Measurements from ENCODE around the gene RHBDD1. TPM values are rescaled to one million over a fixed set of nuclear protein-coding genes. Genes with fewer than 3 reads are reported as not detected.

The RHBDD1 gene
- total and polyA plus RNA-seq, 5 donors from 2014 or later = 24.7 to 56.4 (median 27.4) TPM

- Histone ChIP-seq H3K9me3 (ENCODE audit: control insufficient read depth in 2 of 2, low read length in 2 of 2) (no peaks in the 10 kb centered on the region), H3K36me3 (ENCODE audit: control insufficient read depth, insufficient read depth, low read length) (peaks cover 16% of the 10 kb centered on the region), H3K4me3 (ENCODE audit: low read depth, low read length) (no peak overlapping the region), H3K4me1 (ENCODE audit: control insufficient read depth, insufficient read depth, low read length, poor library complexity, severe bottlenecking) (no peaks in the 10 kb centered on the region), H3K27ac (ENCODE audit: insufficient read depth, low read length, poor library complexity, severe bottlenecking) (no peak overlapping the region), H3K27me3 (ENCODE audit: control insufficient read depth, insufficient read depth, low read length) (no peaks in the 10 kb centered on the region)
- ATAC-seq (ENCODE audit: low read depth in 2 of 2) = no peak
- DNase-seq = no peak
- Mint-ChIP-seq H3K4me1 (peaks cover 2 to 12% (median 8%) of the 10 kb centered on the region in 4 donors), H3K27me3 (no peaks in the 10 kb centered on the region), H3K36me3 (peaks cover 50% of the 10 kb centered on the region), H3K27ac (no peak overlapping the region), H3K9me3 (peaks cover 0 to 4% (median 2%) of the 10 kb centered on the region in 7 donors), H3K4me3 (no peak overlapping the region)
Observed at GRCh38 chr2:226882606-226883005, 46.8 kb downstream of the RHBDD1 start.

DNA sequence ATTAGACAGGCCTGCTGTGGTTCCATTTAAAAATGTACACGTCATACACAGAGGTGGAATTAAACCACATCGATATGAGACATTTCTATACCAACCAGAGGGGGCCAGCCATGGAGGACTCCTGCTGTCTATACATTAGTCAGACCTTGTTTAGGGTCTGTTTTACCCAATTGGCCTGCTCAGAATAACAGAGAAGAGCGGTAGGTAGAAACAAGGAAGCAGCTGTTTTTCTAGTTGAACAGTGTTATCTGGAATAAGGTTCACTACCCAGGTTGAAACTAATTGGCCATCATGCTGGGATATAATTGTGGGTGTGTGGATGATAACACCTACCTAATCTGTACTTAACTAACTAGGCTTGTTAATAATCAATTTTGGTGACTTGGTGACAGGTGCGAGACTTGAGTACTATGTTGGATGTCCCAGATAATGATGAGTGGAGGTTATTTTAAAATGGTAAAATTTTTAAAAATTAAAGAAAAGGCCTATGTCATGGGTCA lies 47.5 kb downstream of the RHBDD1 start:
- peaks cover 4 to 12% (median 8%) of the 10 kb centered on the region in 4 donors for H3K4me1 Mint-ChIP-seq

GRCh38 chr2:226884166-226884565 lies 48.3 kb downstream of the RHBDD1 start:
- no peak for DNase-seq
- ATAC-seq (ENCODE audit: low read depth in 2 of 2) = no peak
- peaks cover 13% of the 10 kb centered on the region for H3K36me3 ChIP-seq (ENCODE audit: control insufficient read depth, insufficient read depth, low read length)
- H3K27me3 ChIP-seq (ENCODE audit: control insufficient read depth, insufficient read depth, low read length) = no peaks in the 10 kb centered on the region
- Mint-ChIP-seq H3K27ac (no peak overlapping the region), H3K27me3 (no peaks in the 10 kb centered on the region), H3K9me3 (peaks cover 0 to 4% (median 1%) of the 10 kb centered on the region in 7 donors), H3K36me3 (peaks cover 43% of the 10 kb centered on the region), H3K4me1 (peaks cover 4 to 9% (median 7%) of the 10 kb centered on the region in 4 donors), H3K4me3 (no peak overlapping the region)
- no peak overlapping the region for H3K4me3 ChIP-seq (ENCODE audit: low read depth, low read length)
- H3K27ac ChIP-seq (ENCODE audit: insufficient read depth, low read length, poor library complexity, severe bottlenecking) = no peak overlapping the region
- H3K4me1 ChIP-seq (ENCODE audit: control insufficient read depth, insufficient read depth, low read length, poor library complexity, severe bottlenecking) = no peaks in the 10 kb centered on the region
- H3K9me3 ChIP-seq (ENCODE audit: control insufficient read depth in 2 of 2, low read length in 2 of 2) = no peaks in the 10 kb centered on the region

More for the DNA sequence above, 47.5 kb downstream of the RHBDD1 start:
- Mint-ChIP-seq H3K9me3 (peaks cover 0 to 4% (median 2%) of the 10 kb centered on the region in 7 donors), H3K27me3 (no peaks in the 10 kb centered on the region), H3K27ac (no peak overlapping the region), H3K4me3 (no peak overlapping the region), H3K36me3 (peaks cover 43% of the 10 kb centered on the region)
- H3K36me3 ChIP-seq (ENCODE audit: control insufficient read depth, insufficient read depth, low read length) = peaks cover 16% of the 10 kb centered on the region
- H3K4me3 ChIP-seq (ENCODE audit: low read depth, low read length) = no peak overlapping the region
- H3K27ac ChIP-seq (ENCODE audit: insufficient read depth, low read length, poor library complexity, severe bottlenecking) = no peak overlapping the region
- H3K27me3 ChIP-seq (ENCODE audit: control insufficient read depth, insufficient read depth, low read length) = no peaks in the 10 kb centered on the region
- ATAC-seq (ENCODE audit: low read depth in 2 of 2) (no peak), DNase-seq (no peak)
- H3K9me3 ChIP-seq (ENCODE audit: control insufficient read depth in 2 of 2, low read length in 2 of 2) = no peaks in the 10 kb centered on the region
- no peaks in the 10 kb centered on the region for H3K4me1 ChIP-seq (ENCODE audit: control insufficient read depth, insufficient read depth, low read length, poor library complexity, severe bottlenecking)

DNA sequence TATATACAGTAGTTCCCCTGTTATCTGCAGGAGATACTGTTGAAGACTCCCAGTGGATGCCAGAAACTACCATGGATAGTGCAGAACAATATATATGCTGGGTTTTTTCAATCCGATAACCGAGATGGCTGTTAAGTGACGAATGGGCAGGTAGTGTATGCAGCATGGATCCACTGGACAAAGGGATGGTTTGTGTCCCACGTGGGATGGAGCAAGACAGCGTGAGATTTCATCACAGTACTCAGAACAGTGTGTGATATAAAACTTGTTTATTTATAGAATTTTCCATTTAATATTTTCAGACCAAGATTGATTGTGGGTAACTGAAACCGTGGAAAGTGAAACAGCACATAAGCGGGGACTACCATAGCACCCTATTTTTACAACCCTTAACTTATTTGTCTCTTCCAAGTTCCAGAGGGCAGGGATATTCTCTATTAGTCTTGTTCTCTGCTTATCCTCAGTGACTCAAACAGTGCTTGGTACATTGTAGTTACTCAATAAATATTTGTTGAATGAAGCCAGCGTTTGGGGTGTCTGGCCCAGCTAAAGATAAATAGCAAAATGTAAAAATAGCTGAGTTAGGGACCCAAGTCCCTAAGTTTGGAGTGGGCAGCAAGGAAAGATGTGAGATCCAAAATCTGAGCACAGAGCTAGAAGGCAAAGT lies 50.0 kb downstream of the RHBDD1 start:
- no peak for DNase-seq
- peaks cover 33% of the 10 kb centered on the region for H3K36me3 Mint-ChIP-seq
- H3K4me3 ChIP-seq (ENCODE audit: low read depth, low read length) = no peak overlapping the region
- no peaks in the 10 kb centered on the region for H3K4me1 ChIP-seq (ENCODE audit: control insufficient read depth, insufficient read depth, low read length, poor library complexity, severe bottlenecking)
- H3K27ac ChIP-seq (ENCODE audit: insufficient read depth, low read length, poor library complexity, severe bottlenecking) = no peak overlapping the region
- ATAC-seq (ENCODE audit: low read depth in 2 of 2) = no peak
- peak overlapping the region in 1 of 3 donors; percentile 88 for H3K27ac Mint-ChIP-seq
- H3K4me3 Mint-ChIP-seq = no peak overlapping the region
- no peaks in the 10 kb centered on the region for H3K27me3 Mint-ChIP-seq
- H3K9me3 ChIP-seq (ENCODE audit: control insufficient read depth in 2 of 2, low read length in 2 of 2) = no peaks in the 10 kb centered on the region
- peaks cover 0 to 4% (median 0%) of the 10 kb centered on the region in 7 donors for H3K9me3 Mint-ChIP-seq
- peaks cover 6% of the 10 kb centered on the region for H3K36me3 ChIP-seq (ENCODE audit: control insufficient read depth, insufficient read depth, low read length)
- H3K4me1 Mint-ChIP-seq = peaks cover 3 to 7% (median 5%) of the 10 kb centered on the region in 4 donors
- no peaks in the 10 kb centered on the region for H3K27me3 ChIP-seq (ENCODE audit: control insufficient read depth, insufficient read depth, low read length)

GRCh38 chr2:226887940-226888339 lies 52.1 kb downstream of the RHBDD1 start:
- H3K4me1 ChIP-seq (ENCODE audit: control insufficient read depth, insufficient read depth, low read length, poor library complexity, severe bottlenecking) = no peaks in the 10 kb centered on the region
- no peaks in the 10 kb centered on the region for H3K27me3 ChIP-seq (ENCODE audit: control insufficient read depth, insufficient read depth, low read length)
- Mint-ChIP-seq H3K36me3 (peaks cover 22% of the 10 kb centered on the region), H3K4me1 (peaks cover 3 to 15% (median 9%) of the 10 kb centered on the region in 4 donors), H3K27me3 (no peaks in the 10 kb centered on the region), H3K27ac (no peak overlapping the region), H3K4me3 (no peak overlapping the region), H3K9me3 (no peaks in the 10 kb centered on the region)
- no peak overlapping the region for H3K27ac ChIP-seq (ENCODE audit: insufficient read depth, low read length, poor library complexity, severe bottlenecking)
- no peak for DNase-seq
- no peak for ATAC-seq (ENCODE audit: low read depth in 2 of 2)
- peaks cover 3% of the 10 kb centered on the region for H3K36me3 ChIP-seq (ENCODE audit: control insufficient read depth, insufficient read depth, low read length)
- H3K4me3 ChIP-seq (ENCODE audit: low read depth, low read length) = no peak overlapping the region
- H3K9me3 ChIP-seq (ENCODE audit: control insufficient read depth in 2 of 2, low read length in 2 of 2) = no peaks in the 10 kb centered on the region

DNA sequence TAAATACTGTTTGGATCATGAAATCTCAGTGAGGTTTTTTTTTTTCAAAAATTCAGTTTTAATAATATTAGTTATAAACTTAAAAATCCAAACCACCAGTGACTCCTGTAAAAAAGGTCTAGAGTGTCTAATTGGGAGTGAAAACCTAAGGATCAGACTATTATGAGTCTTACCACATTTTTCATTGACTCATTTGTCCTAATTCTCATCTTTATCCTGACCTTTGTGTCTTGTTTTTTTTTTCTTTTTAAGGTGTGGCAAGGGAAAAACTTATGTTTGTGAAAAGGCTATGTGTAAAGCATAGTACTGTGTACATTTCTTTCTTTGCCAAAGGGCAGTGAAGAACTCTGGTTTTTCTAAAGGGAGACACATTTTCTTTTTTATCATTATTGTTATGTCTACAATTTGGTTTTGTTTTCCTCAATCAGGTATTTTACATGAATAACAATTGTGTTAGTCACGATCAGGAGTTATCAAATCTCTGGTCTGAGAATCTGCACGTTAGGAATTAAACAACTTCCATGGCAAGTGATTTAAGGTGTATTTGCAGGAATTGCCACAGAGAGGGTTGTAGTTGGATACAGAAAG lies 52.6 kb downstream of the RHBDD1 start:
- Mint-ChIP-seq H3K4me3 (no peak overlapping the region), H3K4me1 (peaks cover 3 to 15% (median 8%) of the 10 kb centered on the region in 4 donors), H3K36me3 (peaks cover 17% of the 10 kb centered on the region), H3K27ac (no peak overlapping the region), H3K27me3 (no peaks in the 10 kb centered on the region), H3K9me3 (no peaks in the 10 kb centered on the region)
- DNase-seq (no peak), ATAC-seq (ENCODE audit: low read depth in 2 of 2) (no peak)
- no peak overlapping the region for H3K4me3 ChIP-seq (ENCODE audit: low read depth, low read length)
- H3K27me3 ChIP-seq (ENCODE audit: control insufficient read depth, insufficient read depth, low read length) = no peaks in the 10 kb centered on the region
- H3K36me3 ChIP-seq (ENCODE audit: control insufficient read depth, insufficient read depth, low read length) = peaks cover 3% of the 10 kb centered on the region
- H3K9me3 ChIP-seq (ENCODE audit: control insufficient read depth in 2 of 2, low read length in 2 of 2) = no peaks in the 10 kb centered on the region
- no peak overlapping the region for H3K27ac ChIP-seq (ENCODE audit: insufficient read depth, low read length, poor library complexity, severe bottlenecking)
- H3K4me1 ChIP-seq (ENCODE audit: control insufficient read depth, insufficient read depth, low read length, poor library complexity, severe bottlenecking) = no peaks in the 10 kb centered on the region

DNA sequence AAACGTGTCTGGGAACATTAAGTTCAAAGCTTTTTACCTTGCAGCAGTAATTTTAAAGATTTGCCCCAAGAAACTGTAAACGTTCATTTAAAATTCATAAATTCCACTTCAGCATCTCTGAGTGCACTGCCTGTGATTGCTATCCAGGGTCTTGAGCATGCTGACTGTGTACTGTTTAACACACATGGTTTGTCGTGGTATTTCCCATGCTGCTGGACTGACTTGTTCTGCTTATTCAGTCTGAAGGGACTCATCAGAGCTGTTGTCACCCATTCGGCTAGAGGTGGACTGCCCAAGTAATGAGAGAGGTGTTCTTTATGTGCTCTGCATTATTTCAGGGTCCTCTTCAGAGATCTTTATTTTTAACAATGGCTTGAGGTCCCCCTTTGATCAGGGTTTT lies 53.1 kb downstream of the RHBDD1 start:
- Mint-ChIP-seq H3K27me3 (no peaks in the 10 kb centered on the region), H3K36me3 (peaks cover 17% of the 10 kb centered on the region), H3K27ac (no peak overlapping the region), H3K9me3 (no peaks in the 10 kb centered on the region), H3K4me3 (no peak overlapping the region), H3K4me1 (peaks cover 3 to 15% (median 8%) of the 10 kb centered on the region in 4 donors)
- H3K36me3 ChIP-seq (ENCODE audit: control insufficient read depth, insufficient read depth, low read length) = peaks cover 3% of the 10 kb centered on the region
- ATAC-seq (ENCODE audit: low read depth in 2 of 2) (no peak), DNase-seq (no peak)
- H3K27ac ChIP-seq (ENCODE audit: insufficient read depth, low read length, poor library complexity, severe bottlenecking) = no peak overlapping the region
- H3K9me3 ChIP-seq (ENCODE audit: control insufficient read depth in 2 of 2, low read length in 2 of 2) = no peaks in the 10 kb centered on the region
- no peaks in the 10 kb centered on the region for H3K27me3 ChIP-seq (ENCODE audit: control insufficient read depth, insufficient read depth, low read length)
- H3K4me3 ChIP-seq (ENCODE audit: low read depth, low read length) = no peak overlapping the region
- no peaks in the 10 kb centered on the region for H3K4me1 ChIP-seq (ENCODE audit: control insufficient read depth, insufficient read depth, low read length, poor library complexity, severe bottlenecking)

All from CD4-positive, CD25-positive, alpha-beta regulatory T cell (primary cell).